ENCODE measurements around the gene BCAS3. TPM values are rescaled to one million over a fixed set of nuclear protein-coding genes. Genes with fewer than 3 reads are reported as not detected.
"Not testable (repeated sequence)": the region's sequence is repeated elsewhere in the genome, so short reads cannot be mapped to it uniquely, and the experiment has no call there.

The BCAS3 gene
- total RNA-seq, 1 donor from 2014 or later = 14.5 TPM

GRCh38 chr17:60874772-60875171 lies 197.1 kb downstream of the BCAS3 start:
- H3K36me3 Mint-ChIP-seq (ENCODE audit: low read depth, unreplicated experiment) = no peaks in the 10 kb centered on the region

GRCh38 chr17:60886731-60887613 lies 209.3 kb downstream of the BCAS3 start:
- not testable (repeated sequence) for H3K27ac ChIP-seq (ENCODE audit: low read depth, low read length); H3K9me3 Mint-ChIP-seq (ENCODE audit: unreplicated experiment); FAIRE-seq; H3K36me3 ChIP-seq (ENCODE audit: insufficient read depth, low read length); H3K27me3 Mint-ChIP-seq (ENCODE audit: low read depth, unreplicated experiment); H3K4me3 ChIP-seq (ENCODE audit: insufficient read depth, low read depth, low read length); H3K4me1 Mint-ChIP-seq (ENCODE audit: low read depth, unreplicated experiment); H3K9ac ChIP-seq (ENCODE audit: low read length); H2AFZ ChIP-seq (ENCODE audit: low read depth, low read length); H3K4me2 ChIP-seq (ENCODE audit: low read length); H4K20me1 ChIP-seq (ENCODE audit: insufficient read depth, low read length); H3K9me3 ChIP-seq (ENCODE audit: insufficient read depth, low read depth, low read length); H3K36me3 Mint-ChIP-seq (ENCODE audit: low read depth, unreplicated experiment); H3K79me2 ChIP-seq (ENCODE audit: insufficient read depth, low read length); H3K4me1 ChIP-seq (ENCODE audit: insufficient read depth, low read length); H3K27me3 ChIP-seq (ENCODE audit: insufficient read depth, low read length); DNase-seq (ENCODE audit: low read depth)
- Mint-ChIP-seq H3K4me3 (ENCODE audit: unreplicated experiment) (peak overlapping the region; percentile 70), H3K27ac (ENCODE audit: unreplicated experiment) (peak overlapping the region; percentile 66)

More at GRCh38 chr17:60874772-60875171, 197.1 kb downstream of the BCAS3 start:
- Histone ChIP-seq H3K27me3 (ENCODE audit: insufficient read depth, low read length) (no peaks in the 10 kb centered on the region), H3K4me2 (ENCODE audit: low read length) (no peak overlapping the region), H3K4me3 (ENCODE audit: insufficient read depth, low read depth, low read length) (no peak overlapping the region), H4K20me1 (ENCODE audit: insufficient read depth, low read length) (no peaks in the 10 kb centered on the region), H3K27ac (ENCODE audit: low read depth, low read length) (no peak overlapping the region), H3K36me3 (ENCODE audit: insufficient read depth, low read length) (no peaks in the 10 kb centered on the region), H3K79me2 (ENCODE audit: insufficient read depth, low read length) (no peaks in the 10 kb centered on the region), H3K4me1 (ENCODE audit: insufficient read depth, low read length) (no peaks in the 10 kb centered on the region), H3K9ac (ENCODE audit: low read length) (no peak overlapping the region), H2AFZ (ENCODE audit: low read depth, low read length) (no peak overlapping the region), H3K9me3 (ENCODE audit: insufficient read depth, low read depth, low read length) (no peaks in the 10 kb centered on the region)
- Mint-ChIP-seq H3K9me3 (ENCODE audit: unreplicated experiment) (no peaks in the 10 kb centered on the region), H3K27me3 (ENCODE audit: low read depth, unreplicated experiment) (no peaks in the 10 kb centered on the region), H3K4me3 (ENCODE audit: unreplicated experiment) (no peak overlapping the region), H3K4me1 (ENCODE audit: low read depth, unreplicated experiment) (no peaks in the 10 kb centered on the region), H3K27ac (ENCODE audit: unreplicated experiment) (no peak overlapping the region)
- TF ChIP-seq EZH2 (IDR thresholded peaks at IDR 0.05; ENCODE audit: insufficient read depth, low read length) (no peak), CTCF (IDR thresholded peaks at IDR 0.05; ENCODE audit: insufficient read depth, low read depth, low read length) (no peak)
- DNase-seq (ENCODE audit: low read depth) = no peak
- no peak for FAIRE-seq

- Mint-ChIP-seq H3K27ac (ENCODE audit: unreplicated experiment) (peak overlapping the region; percentile 66), H3K4me1 (ENCODE audit: low read depth, unreplicated experiment) (no peaks in the 10 kb centered on the region), H3K4me3 (ENCODE audit: unreplicated experiment) (peak overlapping the region; percentile 70), H3K27me3 (ENCODE audit: low read depth, unreplicated experiment) (no peaks in the 10 kb centered on the region), H3K9me3 (ENCODE audit: unreplicated experiment) (no peaks in the 10 kb centered on the region), H3K36me3 (ENCODE audit: low read depth, unreplicated experiment) (no peaks in the 10 kb centered on the region)
- no peaks in the 10 kb centered on the region for H3K27me3 ChIP-seq (ENCODE audit: insufficient read depth, low read length)
- H3K4me3 ChIP-seq (ENCODE audit: insufficient read depth, low read depth, low read length) = no peak overlapping the region
- no peak overlapping the region for H3K4me2 ChIP-seq (ENCODE audit: low read length)
- H3K27ac ChIP-seq (ENCODE audit: low read depth, low read length) = no peak overlapping the region
- H4K20me1 ChIP-seq (ENCODE audit: insufficient read depth, low read length) = no peaks in the 10 kb centered on the region
- no peak overlapping the region for H2AFZ ChIP-seq (ENCODE audit: low read depth, low read length)
- H3K9me3 ChIP-seq (ENCODE audit: insufficient read depth, low read depth, low read length) = no peaks in the 10 kb centered on the region
- DNase-seq (ENCODE audit: low read depth) (no peak), FAIRE-seq (no peak)
- no peak overlapping the region for H3K9ac ChIP-seq (ENCODE audit: low read length)
- H3K79me2 ChIP-seq (ENCODE audit: insufficient read depth, low read length) = no peaks in the 10 kb centered on the region
- TF ChIP-seq CTCF (IDR thresholded peaks at IDR 0.05; ENCODE audit: insufficient read depth, low read depth, low read length) = no peak
- TF ChIP-seq EZH2 (IDR thresholded peaks at IDR 0.05; ENCODE audit: insufficient read depth, low read length) = no peak
- no peaks in the 10 kb centered on the region for H3K36me3 ChIP-seq (ENCODE audit: insufficient read depth, low read length)
- no peaks in the 10 kb centered on the region for H3K4me1 ChIP-seq (ENCODE audit: insufficient read depth, low read length)
These were observed 210.0 kb downstream of the BCAS3 start for GRCh38 chr17:60887614-60888028.
